Measurements from ENCODE around the gene PRSS21.

The PRSS21 gene

DNA sequence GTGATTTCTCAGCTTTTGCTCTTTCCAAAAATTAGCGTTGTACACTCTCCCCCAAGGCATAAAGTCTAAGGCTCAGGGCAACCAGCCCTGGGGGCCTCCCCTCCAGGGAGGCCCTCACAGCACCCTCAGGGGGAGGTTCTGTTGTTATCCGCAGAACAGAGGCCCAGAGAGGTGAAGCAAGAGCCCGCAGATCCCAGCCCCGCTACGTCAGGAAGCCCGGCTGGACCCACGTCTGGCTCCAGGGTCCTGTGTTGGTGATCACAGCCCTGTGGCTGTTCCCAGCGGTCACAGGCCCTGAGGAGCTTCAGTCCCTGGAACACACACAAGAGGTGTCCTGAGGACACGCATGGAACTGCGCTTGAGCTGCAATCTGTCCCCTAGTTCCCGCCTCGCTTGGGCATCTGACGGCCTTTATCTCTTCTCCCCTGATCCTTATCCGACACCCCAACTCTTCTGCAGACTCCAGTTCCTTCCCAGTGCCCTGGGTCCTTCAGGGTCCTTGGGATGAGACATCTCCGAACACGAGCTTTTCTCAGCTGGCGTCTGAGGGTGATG is 11.9 kb downstream of the PRSS21 start:
- H3K9ac ChIP-seq (ENCODE audit: insufficient read length) = no peak overlapping the region
- no peaks in the 10 kb centered on the region for H3K36me3 ChIP-seq (ENCODE audit: insufficient read depth, low read length)
- no peak overlapping the region for H3K27ac ChIP-seq
- no peak overlapping the region for H3K4me3 ChIP-seq
- DNase-seq (ENCODE audit: low read depth, low spot score) = no peak
- no peaks in the 10 kb centered on the region for H3K9me3 ChIP-seq (ENCODE audit: low read depth, low read length)
- TF ChIP-seq POLR2AphosphoS5 (IDR thresholded peaks at IDR 0.05; ENCODE audit: borderline replicate concordance, low read depth, low read length) (no peak), FOXP2 (optimal IDR thresholded peaks at IDR 0.05; ENCODE audit: control extremely low read depth, extremely low read length, insufficient read depth) (no peak), EZH2 (IDR thresholded peaks at IDR 0.05) (no peak)

DNA sequence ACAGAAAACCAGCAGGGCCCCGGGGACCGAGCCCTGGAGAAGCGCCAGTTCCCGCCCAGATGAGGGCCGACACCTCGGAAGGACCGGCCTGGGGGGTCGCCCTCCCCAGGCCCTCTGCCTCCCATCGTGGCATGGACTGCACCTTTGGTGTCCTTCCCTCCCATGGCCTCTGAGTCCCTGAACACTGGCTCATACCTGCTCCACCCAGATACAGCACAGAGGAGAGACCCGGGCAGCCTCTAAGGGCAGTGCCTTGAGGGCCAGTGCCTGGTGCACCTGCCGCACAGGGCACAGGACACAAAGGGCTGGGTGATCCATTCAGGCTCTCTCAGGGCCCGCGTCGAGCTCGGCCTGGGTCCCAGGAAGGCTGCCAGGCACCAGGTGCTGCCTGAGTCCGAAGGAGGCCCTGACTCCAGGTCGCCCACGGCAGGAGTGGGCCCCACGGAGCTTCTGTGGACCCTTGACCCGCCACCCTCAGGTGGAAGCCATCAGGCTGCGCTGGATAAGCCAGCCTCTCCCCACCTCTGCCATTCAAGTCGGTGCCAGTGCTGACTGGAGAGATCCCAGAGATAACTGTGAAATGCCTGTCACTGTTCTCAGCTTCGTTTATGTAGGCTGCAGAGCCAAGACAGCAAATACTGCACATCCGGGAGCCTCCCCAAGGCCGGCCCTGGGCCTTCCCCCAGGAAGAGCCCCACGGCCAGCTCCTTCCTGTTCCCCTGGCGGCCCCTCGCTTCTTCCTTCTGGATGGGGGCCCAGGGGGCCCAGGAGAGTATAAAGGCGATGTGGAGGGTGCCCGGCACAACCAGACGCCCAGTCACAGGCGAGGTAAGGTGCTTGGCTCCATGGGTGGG is 12.7 kb downstream of the PRSS21 start, which contains the start of gene ZG16B:
Gene ZG16B (plus strand): TSS at position 803 of the 854 bp plus-strand sequence. CDS start 139 bp downstream, outside the sequence.
- no peak within 1 kb of the TSS for H3K4me3 ChIP-seq
- no peak for TF ChIP-seq EZH2 (IDR thresholded peaks at IDR 0.05)
- no peak for TF ChIP-seq POLR2AphosphoS5 (IDR thresholded peaks at IDR 0.05; ENCODE audit: borderline replicate concordance, low read depth, low read length)
- TF ChIP-seq FOXP2 (optimal IDR thresholded peaks at IDR 0.05; ENCODE audit: control extremely low read depth, extremely low read length, insufficient read depth) = no peak
- no peak within 1 kb of the TSS for H3K9ac ChIP-seq (ENCODE audit: insufficient read length)
- no peak within 1 kb of the TSS for H3K27ac ChIP-seq
- H3K36me3 ChIP-seq (ENCODE audit: insufficient read depth, low read length) = no peaks in the 10 kb centered on the region
- H3K9me3 ChIP-seq (ENCODE audit: low read depth, low read length) = no peaks in the 10 kb centered on the region
- DNase-seq (ENCODE audit: low read depth, low spot score) = no peak

DNA sequence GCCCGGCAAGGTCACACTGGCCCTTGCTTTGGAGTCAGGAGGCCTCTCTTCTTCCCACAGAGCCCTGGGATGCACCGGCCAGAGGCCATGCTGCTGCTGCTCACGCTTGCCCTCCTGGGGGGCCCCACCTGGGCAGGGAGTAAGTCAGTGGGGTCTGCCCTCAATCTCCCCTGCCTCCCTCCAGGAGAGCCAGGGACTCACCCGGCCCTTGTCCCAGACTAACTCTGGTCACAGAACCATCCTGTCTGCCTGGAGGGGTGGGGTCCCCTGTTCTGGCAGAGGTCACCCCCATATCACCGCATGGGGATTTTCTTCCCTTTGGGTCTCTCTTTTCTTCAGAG is 13.3 kb downstream of the PRSS21 start:
- no peak overlapping the region for H3K9ac ChIP-seq (ENCODE audit: insufficient read length)
- H3K36me3 ChIP-seq (ENCODE audit: insufficient read depth, low read length) = no peaks in the 10 kb centered on the region
- TF ChIP-seq FOXP2 (optimal IDR thresholded peaks at IDR 0.05; ENCODE audit: control extremely low read depth, extremely low read length, insufficient read depth) (no peak), EZH2 (IDR thresholded peaks at IDR 0.05) (no peak), POLR2AphosphoS5 (IDR thresholded peaks at IDR 0.05; ENCODE audit: borderline replicate concordance, low read depth, low read length) (no peak)
- DNase-seq (ENCODE audit: low read depth, low spot score) = no peak
- H3K9me3 ChIP-seq (ENCODE audit: low read depth, low read length) = no peaks in the 10 kb centered on the region
- no peak overlapping the region for H3K4me3 ChIP-seq
- H3K27ac ChIP-seq = no peak overlapping the region

DNA sequence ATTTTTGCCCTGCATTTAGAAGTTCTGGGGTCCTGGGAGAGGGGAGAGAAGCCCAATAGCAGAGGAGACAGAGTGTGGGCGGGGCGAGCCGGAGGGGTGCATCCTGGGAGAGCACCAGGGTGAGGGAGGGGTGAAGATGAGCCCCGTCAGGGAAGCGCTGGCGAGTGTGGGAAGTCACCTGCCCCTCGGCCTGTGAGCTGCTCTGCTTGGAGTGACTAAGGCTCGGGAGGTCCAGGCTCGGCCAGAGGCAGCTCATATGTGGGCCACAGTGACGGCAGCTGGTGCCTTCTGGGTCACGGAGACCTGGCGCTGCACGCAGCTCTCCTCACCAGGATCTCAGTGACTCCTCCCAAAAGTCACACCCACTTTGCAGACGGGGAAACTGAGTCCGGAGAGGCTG is 14.2 kb downstream of the PRSS21 start:
- Histone ChIP-seq H3K9me3 (ENCODE audit: low read depth, low read length) (no peaks in the 10 kb centered on the region), H3K36me3 (ENCODE audit: insufficient read depth, low read length) (no peaks in the 10 kb centered on the region), H3K27ac (no peak overlapping the region), H3K9ac (ENCODE audit: insufficient read length) (no peak overlapping the region), H3K4me3 (no peak overlapping the region)
- TF ChIP-seq FOXP2 (optimal IDR thresholded peaks at IDR 0.05; ENCODE audit: control extremely low read depth, extremely low read length, insufficient read depth) = no peak
- no peak for TF ChIP-seq EZH2 (IDR thresholded peaks at IDR 0.05)
- TF ChIP-seq POLR2AphosphoS5 (IDR thresholded peaks at IDR 0.05; ENCODE audit: borderline replicate concordance, low read depth, low read length) = no peak
- no peak for DNase-seq (ENCODE audit: low read depth, low spot score)

DNA sequence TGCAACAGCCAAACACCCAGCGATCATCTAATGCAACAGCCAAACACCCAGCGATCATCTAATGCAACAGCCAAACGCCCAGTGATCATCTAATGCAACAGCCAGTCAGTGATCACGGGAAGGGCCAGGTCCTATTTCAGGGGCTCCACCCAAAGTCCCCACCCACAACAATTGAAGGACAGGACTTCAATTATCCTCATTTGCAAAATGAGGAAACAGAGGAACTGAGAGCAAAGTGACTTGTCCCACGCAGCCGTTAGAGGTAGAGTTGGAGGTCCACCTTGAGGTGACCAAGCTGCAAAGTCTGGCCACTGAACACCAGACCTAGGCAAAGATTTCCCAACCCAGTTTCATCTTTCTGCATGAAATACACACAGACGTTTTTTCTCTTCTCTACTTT is 16.7 kb downstream of the PRSS21 start:
- Histone ChIP-seq H3K9ac (ENCODE audit: insufficient read length) (no peak overlapping the region), H3K4me3 (no peak overlapping the region), H3K36me3 (ENCODE audit: insufficient read depth, low read length) (no peaks in the 10 kb centered on the region), H3K27ac (no peak overlapping the region), H3K9me3 (ENCODE audit: low read depth, low read length) (no peaks in the 10 kb centered on the region)
- TF ChIP-seq EZH2 (IDR thresholded peaks at IDR 0.05) = no peak
- TF ChIP-seq FOXP2 (optimal IDR thresholded peaks at IDR 0.05; ENCODE audit: control extremely low read depth, extremely low read length, insufficient read depth) = no peak
- no peak for TF ChIP-seq POLR2AphosphoS5 (IDR thresholded peaks at IDR 0.05; ENCODE audit: borderline replicate concordance, low read depth, low read length)
- DNase-seq (ENCODE audit: low read depth, low spot score) = no peak

DNA sequence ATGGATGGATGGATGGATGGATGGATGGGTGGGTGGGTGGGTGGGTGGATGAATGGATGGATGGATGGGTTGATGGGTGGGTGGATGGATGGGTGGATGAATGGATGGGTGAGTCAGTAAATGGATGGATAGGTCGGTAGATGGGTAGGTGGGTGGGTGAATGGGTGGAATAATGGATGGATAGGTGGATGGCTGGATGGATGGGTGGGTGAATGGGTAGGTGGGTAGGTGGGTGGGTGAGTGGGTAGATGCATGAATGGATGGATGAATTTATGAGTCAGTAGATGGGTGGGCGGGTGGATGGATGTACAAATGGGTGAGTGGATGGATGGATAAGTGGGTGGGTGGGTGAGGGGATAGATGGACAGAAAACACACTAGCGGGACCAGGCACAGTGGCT is 17.9 kb downstream of the PRSS21 start:
- no peak overlapping the region for H3K4me3 ChIP-seq
- H3K9me3 ChIP-seq (ENCODE audit: low read depth, low read length) = no peaks in the 10 kb centered on the region
- TF ChIP-seq FOXP2 (optimal IDR thresholded peaks at IDR 0.05; ENCODE audit: control extremely low read depth, extremely low read length, insufficient read depth) (no peak), EZH2 (IDR thresholded peaks at IDR 0.05) (no peak), POLR2AphosphoS5 (IDR thresholded peaks at IDR 0.05; ENCODE audit: borderline replicate concordance, low read depth, low read length) (no peak)
- no peak overlapping the region for H3K27ac ChIP-seq
- H3K36me3 ChIP-seq (ENCODE audit: insufficient read depth, low read length) = no peaks in the 10 kb centered on the region
- no peak overlapping the region for H3K9ac ChIP-seq (ENCODE audit: insufficient read length)
- DNase-seq (ENCODE audit: low read depth, low spot score) = no peak

DNA sequence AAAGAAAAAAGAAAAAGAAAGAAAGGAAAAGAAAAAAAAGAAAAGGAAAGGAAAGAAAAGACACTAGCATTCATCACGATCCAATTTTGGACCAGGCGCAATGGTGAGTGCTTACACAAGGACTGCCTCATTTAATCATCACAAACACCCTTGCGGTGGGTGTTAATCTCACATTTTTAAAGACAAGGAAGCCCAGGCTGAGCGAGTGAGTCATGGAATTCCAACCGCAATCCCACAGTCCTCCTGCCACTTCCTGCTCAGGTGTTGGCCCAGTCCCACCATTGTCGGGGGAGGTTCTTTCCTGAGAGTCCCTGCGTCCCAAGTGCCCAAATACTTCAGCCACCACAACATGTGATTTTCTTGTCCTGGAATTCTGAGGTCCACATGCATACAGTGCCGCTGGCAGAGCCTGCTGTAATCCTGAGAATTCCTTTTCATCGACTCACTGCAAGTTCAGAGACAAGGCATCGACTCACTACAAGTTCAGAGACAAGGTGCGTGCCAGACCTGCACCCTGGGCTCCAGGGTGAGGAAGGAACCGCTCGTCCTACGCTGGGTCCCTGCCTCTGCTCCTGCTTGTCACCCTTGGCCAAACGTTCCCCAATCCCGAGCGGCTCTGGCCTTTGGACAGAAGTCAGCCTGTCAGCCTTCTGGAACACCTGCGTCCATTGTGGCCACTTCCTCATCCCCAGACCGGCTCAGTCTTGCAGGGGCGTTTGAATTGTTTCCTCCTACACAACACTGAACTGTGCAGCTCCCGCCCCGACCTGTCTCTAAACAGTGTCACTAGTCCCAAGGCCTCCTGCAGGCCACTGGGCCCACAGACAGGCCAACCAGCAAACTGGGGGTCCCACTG is 18.8 kb downstream of the PRSS21 start:
- Histone ChIP-seq H3K9ac (ENCODE audit: insufficient read length) (no peak overlapping the region), H3K9me3 (ENCODE audit: low read depth, low read length) (no peaks in the 10 kb centered on the region), H3K27ac (no peak overlapping the region), H3K36me3 (ENCODE audit: insufficient read depth, low read length) (no peaks in the 10 kb centered on the region), H3K4me3 (no peak overlapping the region)
- TF ChIP-seq FOXP2 (optimal IDR thresholded peaks at IDR 0.05; ENCODE audit: control extremely low read depth, extremely low read length, insufficient read depth) = no peak
- TF ChIP-seq EZH2 (IDR thresholded peaks at IDR 0.05) = no peak
- TF ChIP-seq POLR2AphosphoS5 (IDR thresholded peaks at IDR 0.05; ENCODE audit: borderline replicate concordance, low read depth, low read length) = no peak
- no peak for DNase-seq (ENCODE audit: low read depth, low spot score)
